GM18498 (cell line): ENCODE data around the gene RBM15.

Source experiments
- ATAC-seq: cut with Tn5 transposase; IDR thresholded peaks from one replicate; pipeline ENCODE4 v1.9.1; 2021; ENCODE audit warnings: mild to moderate bottlenecking, moderate library complexity; ENCODE audit not compliant: unreplicated experiment

RBM15 gene

GRCh38 chr1:110347182-110347893 is 8.2 kb downstream of the RBM15 start:
- no peak for ATAC-seq

GRCh38 chr1:110348050-110348449 is 8.9 kb downstream of the RBM15 start:
- ATAC-seq = no peak

- no peak for ATAC-seq
These were observed 9.6 kb downstream of the RBM15 start for GRCh38 chr1:110348771-110349170.

- ATAC-seq = no peak
These were observed 11.2 kb downstream of the RBM15 start for GRCh38 chr1:110350360-110350759.

GRCh38 chr1:110355321-110355720 is 16.1 kb downstream of the RBM15 start:
- no peak for ATAC-seq

- ATAC-seq = no peak
These were observed 17.2 kb downstream of the RBM15 start for GRCh38 chr1:110356379-110356778.

GRCh38 chr1:110360431-110360830 is 21.3 kb downstream of the RBM15 start:
- no peak for ATAC-seq

- no peak for ATAC-seq
These were observed 22.7 kb downstream of the RBM15 start for GRCh38 chr1:110361856-110362255.

- ATAC-seq = no peak
These were observed 25.0 kb downstream of the RBM15 start for GRCh38 chr1:110364221-110364620.

- ATAC-seq = no peak
These were observed 31.6 kb downstream of the RBM15 start for GRCh38 chr1:110370827-110371226.

- no peak for ATAC-seq
These were observed 36.3 kb downstream of the RBM15 start for GRCh38 chr1:110375490-110375889.

- no peak for ATAC-seq
These were observed 41.6 kb downstream of the RBM15 start for GRCh38 chr1:110380672-110381283.

- ATAC-seq = no peak
These were observed 44.2 kb downstream of the RBM15 start for GRCh38 chr1:110383251-110383990.

GRCh38 chr1:110384581-110385321 is 45.6 kb downstream of the RBM15 start:
- ATAC-seq = peak; percentile 57

- no peak for ATAC-seq
These were observed 46.2 kb downstream of the RBM15 start for GRCh38 chr1:110385369-110385768.

- ATAC-seq = no peak
These were observed 48.0 kb downstream of the RBM15 start for GRCh38 chr1:110387048-110387754.

GRCh38 chr1:110390096-110390495 is 50.9 kb downstream of the RBM15 start:
- ATAC-seq = no peak

- ATAC-seq = no peak
These were observed 51.6 kb downstream of the RBM15 start, which contains the start of gene SLC16A4 for GRCh38 chr1:110390692-110391245. TSS of gene SLC16A4 (minus strand) at chr1:110391026. CDS start at chr1:110389323, 1,703 bp downstream.

- ATAC-seq = no peak
These were observed 54.1 kb downstream of the RBM15 start for GRCh38 chr1:110393286-110393685.
